AG04449 (cell line): Measurements from ENCODE around the gene METTL2B.
"Not testable (repeated sequence)": the region's sequence is repeated elsewhere in the genome, so short reads cannot be mapped to it uniquely, and the experiment has no call there.

Source experiments
- CTCF ChIA-PET: fragments of 350-600 bp; formaldehyde crosslinking; extraction: SDS; loops from one replicate; lab custom pipeline; 2021; ENCODE audit warnings: antibody characterized with exemption; lab: Yijun Ruan, JAX
- POLR2A ChIA-PET: fragments of 400-600, 350-600 bp; formaldehyde crosslinking; extraction: SDS; loops from one replicate; lab custom pipeline; 2020; ENCODE audit warnings: antibody characterized with exemption, inconsistent platforms; lab: Yijun Ruan, JAX
- DNase-seq: peaks from one replicate; pipeline ENCODE4 v3.0.0-alpha.2; 2010; ENCODE audit warnings: low read depth, low spot score
- H3K4me3 ChIP-seq: 2 replicates; pipeline ENCODE4 v1.5.1; 2011; ENCODE audit warnings: low read depth, mild to moderate bottlenecking, control low read depth, low read length
- TF ChIP-seq, protein P1 (sequence below): IDR thresholded peaks from one replicate; pipeline ENCODE4 v1.5.1; 2011; ENCODE audit warnings: mild to moderate bottlenecking, moderate library complexity, low read length, control low read depth, inconsistent platforms; ENCODE audit not compliant: insufficient read depth; ENCODE audit errors: missing control alignments

Gene METTL2B

DNA sequence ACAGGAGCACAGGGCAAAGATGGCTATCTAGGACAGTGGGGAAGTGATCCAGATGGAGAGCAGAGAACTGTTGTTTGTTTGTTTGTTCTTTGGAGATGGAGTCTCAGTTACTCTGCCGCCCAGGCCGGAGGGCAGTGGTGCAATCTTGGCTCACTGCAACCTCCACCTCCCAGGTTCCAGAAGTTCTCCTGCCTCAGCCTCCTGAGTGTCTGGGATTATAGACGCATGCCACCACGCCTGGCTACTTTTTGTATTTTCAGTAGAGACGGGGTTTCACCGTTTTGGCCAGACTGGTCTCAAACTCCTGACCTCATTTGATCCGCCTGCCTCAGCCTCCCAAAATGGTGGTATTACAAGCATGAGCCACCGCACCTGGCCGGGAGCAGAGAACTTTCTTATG lies 20.9 kb downstream of the METTL2B start:
- POLR2A ChIA-PET: interaction anchor here (0.6 kb wide), 1 partner anchor 26 kb away, joined by 3 read pairs; no protein-coding TSS in a partner anchor
- CTCF ChIA-PET: interaction anchor here (1.0 to 1.1 kb wide), 2 partner anchors 36 to 69 kb away, joined by 3 read pairs; no protein-coding TSS in a partner anchor
- TF ChIP-seq, protein P1, sequence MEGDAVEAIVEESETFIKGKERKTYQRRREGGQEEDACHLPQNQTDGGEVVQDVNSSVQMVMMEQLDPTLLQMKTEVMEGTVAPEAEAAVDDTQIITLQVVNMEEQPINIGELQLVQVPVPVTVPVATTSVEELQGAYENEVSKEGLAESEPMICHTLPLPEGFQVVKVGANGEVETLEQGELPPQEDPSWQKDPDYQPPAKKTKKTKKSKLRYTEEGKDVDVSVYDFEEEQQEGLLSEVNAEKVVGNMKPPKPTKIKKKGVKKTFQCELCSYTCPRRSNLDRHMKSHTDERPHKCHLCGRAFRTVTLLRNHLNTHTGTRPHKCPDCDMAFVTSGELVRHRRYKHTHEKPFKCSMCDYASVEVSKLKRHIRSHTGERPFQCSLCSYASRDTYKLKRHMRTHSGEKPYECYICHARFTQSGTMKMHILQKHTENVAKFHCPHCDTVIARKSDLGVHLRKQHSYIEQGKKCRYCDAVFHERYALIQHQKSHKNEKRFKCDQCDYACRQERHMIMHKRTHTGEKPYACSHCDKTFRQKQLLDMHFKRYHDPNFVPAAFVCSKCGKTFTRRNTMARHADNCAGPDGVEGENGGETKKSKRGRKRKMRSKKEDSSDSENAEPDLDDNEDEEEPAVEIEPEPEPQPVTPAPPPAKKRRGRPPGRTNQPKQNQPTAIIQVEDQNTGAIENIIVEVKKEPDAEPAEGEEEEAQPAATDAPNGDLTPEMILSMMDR: no peak
- no peak overlapping the region for H3K4me3 ChIP-seq
- DNase-seq: no peak

DNA sequence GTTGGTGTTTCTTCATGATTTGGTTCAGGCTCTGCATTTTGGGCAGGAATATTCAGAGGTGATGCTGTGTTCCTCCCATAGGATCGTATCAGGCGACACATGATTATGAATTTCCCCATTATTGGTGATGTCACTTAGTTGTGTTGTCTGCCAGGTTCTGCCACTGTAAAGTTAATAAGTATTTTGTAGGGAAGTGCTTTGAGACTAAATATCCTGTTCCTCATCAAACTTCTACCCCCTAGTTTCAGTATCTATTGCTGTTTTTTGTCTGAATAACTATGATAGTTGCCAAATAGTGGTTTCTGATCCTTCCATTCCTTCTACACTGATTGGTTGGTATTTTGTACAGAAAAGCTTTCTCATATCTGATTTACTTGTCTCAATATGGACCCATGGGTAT lies 28.9 kb downstream of the METTL2B start:
- POLR2A ChIA-PET, DNase-seq, CTCF ChIA-PET, H3K4me3 ChIP-seq: not testable (repeated sequence)

DNA sequence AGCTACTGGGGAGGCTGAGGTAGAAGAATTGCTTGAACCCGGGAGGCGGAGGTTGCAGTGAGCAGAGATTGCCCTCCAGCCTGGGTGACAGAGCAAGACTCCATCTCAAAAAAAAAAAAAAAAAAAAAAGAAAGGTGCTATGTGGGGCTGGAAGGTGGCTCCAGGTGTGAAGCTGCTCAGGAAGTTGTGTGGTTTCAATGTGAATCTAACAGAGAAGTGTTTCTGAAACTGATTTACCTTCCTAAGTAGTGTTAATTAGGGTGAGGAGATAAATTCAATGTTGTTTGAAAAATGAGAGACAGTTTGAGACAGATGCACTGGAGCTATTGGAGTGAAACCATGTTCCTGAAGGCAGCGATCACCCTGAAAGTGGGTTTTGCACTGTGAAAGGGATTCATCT lies 30.3 kb downstream of the METTL2B start:
- DNase-seq, CTCF ChIA-PET, H3K4me3 ChIP-seq, POLR2A ChIA-PET: not testable (repeated sequence)

DNA sequence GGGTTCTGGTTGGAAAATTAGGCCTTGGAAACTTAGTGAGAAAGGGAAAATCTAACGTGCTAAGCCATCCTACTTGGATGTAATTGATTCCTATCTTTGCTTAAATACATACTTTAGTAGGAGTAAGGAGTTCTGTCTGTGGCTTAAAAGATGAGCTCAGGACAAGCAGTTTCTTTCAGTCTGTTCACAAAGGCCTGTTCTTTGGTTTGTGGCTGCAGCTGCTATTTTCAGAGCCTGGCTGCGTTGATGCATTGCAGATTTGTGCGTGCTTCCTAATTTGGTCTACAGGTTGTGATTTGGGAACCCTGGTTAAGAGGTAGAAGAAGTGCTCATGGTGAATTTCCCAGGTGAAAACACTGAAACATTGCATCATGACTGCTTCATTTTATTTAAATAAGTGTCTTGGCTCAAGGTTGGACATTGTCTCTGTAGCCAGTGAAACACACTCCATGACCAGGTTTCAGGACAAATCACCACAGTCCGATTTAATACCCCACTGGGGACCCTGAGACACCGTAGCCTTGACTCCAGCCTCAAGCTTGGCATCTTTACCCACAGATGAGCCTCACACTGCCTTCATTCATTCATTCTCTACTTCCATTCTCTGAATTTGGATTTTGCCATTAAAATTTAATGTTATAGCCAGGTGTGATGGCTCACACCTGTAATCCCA lies 30.9 kb downstream of the METTL2B start:
- DNase-seq, H3K4me3 ChIP-seq, POLR2A ChIA-PET, CTCF ChIA-PET: not testable (repeated sequence)

DNA sequence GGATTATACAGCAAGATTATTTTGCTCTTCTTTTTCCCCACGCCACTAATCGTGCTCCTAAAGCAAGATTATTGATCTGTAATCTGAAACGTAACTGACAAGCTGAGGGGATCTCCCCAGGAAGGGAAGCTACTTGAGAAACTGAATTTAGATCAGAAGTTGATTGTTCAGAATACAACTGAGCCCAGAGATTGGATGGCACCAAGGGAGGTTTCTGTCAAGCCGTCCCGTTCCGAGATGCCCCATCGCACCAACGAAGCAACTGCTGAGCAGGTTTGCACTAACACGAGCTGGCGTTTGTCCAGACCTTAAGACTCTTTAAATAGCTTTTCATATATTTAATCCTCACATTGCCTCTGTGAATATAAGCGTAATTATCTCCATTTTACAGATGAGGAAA lies 35.1 kb downstream of the METTL2B start:
- H3K4me3 ChIP-seq, POLR2A ChIA-PET, CTCF ChIA-PET, DNase-seq: not testable (repeated sequence)

DNA sequence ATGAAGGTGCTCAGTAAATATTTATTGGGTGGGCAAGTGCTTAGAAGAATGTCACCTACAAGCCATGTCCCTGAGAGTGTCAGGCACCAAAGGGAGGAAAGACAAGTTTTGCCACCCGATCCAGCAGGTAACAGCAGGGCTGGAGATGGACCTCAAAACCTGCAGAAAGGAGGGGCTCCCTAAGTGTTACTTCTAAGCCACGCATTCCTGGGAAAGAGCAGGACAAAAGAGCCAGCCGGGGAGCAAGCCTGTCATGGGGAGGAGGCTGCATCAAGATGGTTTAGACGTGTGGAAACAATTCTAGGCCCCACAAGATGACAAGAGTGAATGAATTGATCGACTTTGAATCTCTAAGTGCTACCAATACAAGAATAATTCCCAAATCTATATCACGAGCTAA lies 38.7 kb downstream of the METTL2B start:
- DNase-seq, CTCF ChIA-PET, POLR2A ChIA-PET, H3K4me3 ChIP-seq: not testable (repeated sequence)

DNA sequence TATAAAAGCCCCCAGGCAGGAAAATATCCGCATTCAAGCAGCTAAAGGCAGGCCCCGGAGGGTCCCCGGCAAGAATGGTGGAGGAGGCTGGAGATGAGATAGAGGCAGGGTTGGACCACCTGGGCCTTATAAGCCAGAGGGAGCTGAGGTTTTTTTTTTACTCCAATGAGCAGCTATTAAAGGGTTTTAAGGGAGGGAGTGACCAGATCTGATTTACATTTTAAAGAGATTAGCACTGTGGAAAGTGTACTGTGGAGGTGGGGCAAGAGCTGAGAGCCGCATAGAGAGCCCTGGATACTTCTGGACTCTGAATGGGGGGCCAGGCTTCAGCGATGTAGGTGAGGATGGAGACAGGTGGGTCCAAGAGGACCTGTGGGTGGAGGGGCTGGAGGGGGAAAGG lies 40.5 kb downstream of the METTL2B start:
- H3K4me3 ChIP-seq, DNase-seq, CTCF ChIA-PET: not testable (repeated sequence)
- POLR2A ChIA-PET: interaction anchor here (0.6 kb wide), 1 partner anchor 40 kb away, joined by 3 read pairs; no protein-coding TSS in a partner anchor

DNA sequence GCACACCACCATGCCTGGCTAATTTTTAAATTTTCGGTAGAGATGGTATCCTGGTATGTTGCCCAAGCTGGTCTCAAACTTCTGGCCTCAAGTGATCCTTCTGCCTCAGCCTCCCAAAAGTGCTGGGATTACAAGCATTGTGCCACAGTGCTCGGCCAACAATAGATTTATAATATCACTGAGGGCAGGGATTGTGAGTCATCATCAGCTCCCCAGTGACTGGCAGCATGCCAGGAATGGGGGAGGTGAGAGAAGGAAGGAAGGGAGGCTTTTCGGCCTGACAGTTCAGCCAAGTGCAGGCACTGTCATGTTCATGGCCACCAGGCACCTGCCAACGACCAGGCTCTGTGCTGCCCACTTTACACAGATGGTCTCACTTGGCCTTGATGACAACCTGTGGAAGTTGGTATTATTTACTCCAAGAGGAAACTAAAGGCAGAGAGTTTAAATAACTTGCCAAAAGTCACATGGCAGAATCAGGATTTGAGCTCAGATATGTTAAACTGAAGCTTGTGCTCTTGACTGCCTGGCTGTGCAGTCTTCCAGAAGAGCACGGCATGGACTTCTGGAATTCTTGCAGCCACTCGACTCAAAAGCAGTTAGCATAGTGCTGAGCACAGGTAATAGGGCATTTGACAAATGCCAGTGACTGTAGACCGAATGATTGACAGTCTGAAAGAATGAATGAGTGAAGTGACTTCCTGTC lies 46.8 kb downstream of the METTL2B start:
- CTCF ChIA-PET, H3K4me3 ChIP-seq, POLR2A ChIA-PET, DNase-seq: not testable (repeated sequence)

DNA sequence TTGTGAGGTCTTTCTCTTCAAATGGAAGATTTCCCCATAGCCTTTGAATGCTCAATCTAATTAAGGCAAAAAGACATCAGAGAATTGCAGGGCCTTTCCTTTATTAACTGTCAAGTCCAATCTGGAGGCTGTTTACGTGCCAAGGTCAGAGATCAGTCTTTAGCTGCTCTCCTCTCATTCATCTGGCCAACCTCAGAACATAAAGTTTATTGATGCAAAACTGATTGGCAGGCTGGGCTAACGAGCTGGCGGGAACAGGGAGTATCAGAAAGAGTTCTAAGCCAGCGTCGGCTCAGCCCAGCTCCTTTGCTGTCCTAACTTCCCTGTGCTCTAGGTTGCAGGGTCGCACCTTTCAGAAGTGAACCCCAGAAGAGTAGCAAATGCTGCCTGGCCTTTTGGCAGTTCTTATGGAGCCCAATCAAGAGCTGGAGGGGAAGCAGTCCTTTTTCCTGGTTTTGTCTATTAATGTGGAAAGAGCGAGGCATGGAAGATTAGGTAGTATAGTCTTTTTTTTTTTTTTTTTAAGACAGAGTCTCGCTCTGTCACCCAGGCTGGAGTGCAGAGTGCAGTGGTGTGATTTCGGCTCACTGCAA lies 47.5 kb downstream of the METTL2B start:
- CTCF ChIA-PET, DNase-seq, H3K4me3 ChIP-seq, POLR2A ChIA-PET: not testable (repeated sequence)

DNA sequence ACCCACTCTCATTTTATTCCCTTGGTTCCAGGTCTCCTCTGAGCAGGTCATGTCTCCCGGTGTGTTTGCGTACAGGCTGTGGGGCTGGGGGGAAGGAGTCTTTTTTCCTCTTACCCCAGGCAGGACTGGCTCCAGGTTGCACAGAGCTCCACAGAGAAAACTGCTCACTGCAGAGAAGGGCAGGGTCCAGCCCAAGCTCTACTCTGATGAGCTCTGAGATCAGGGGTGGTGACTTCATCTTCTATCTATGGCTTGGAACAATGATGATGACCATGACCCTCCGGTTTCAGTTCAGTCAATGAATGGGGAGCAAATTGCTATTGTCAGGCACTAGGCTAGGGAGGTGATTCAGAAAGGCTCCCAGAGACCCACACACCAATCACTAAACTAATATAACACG lies 49.0 kb downstream of the METTL2B start:
- H3K4me3 ChIP-seq, CTCF ChIA-PET, POLR2A ChIA-PET, DNase-seq: not testable (repeated sequence)

DNA sequence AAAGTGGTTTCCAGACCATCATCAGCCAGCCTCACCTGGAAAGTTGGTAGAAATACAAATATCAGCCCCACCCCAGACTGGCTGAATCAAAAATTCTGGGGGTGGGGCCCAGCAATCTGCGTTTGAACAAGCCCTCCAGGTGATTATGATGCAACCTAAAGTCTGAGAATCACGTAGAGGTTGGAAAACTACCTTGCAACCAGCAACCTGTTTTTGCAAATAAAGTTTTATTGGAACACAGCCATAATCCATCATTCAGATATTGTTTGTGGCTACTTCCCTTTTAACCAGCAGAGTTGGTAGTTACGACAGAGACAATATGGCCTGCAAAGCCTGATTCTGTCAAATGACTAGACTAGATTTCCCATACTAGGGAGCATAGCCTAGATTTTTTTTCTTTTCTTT lies 49.5 kb downstream of the METTL2B start:
- H3K4me3 ChIP-seq, POLR2A ChIA-PET, CTCF ChIA-PET, DNase-seq: not testable (repeated sequence)

DNA sequence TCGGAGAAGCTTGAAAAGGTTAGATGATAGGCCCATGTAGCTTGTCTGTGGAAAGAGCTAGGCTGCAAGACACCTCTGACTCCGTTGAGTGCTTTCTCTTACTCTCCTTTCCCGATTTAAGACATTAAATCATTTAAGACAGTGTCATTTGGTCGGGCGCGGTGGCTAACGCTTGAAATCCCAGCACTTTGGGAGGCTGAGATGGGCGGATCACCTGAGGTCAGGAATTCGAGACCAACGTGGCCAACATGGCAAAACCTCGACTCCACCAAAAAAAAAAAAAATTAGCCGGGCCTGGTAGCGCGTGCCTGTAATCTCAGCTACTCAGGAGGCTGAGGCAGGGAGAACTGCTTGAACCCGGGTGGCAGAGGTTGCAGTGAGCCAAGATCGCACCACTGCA lies 52.6 kb downstream of the METTL2B start:
- H3K4me3 ChIP-seq, CTCF ChIA-PET, POLR2A ChIA-PET, DNase-seq: not testable (repeated sequence)

DNA sequence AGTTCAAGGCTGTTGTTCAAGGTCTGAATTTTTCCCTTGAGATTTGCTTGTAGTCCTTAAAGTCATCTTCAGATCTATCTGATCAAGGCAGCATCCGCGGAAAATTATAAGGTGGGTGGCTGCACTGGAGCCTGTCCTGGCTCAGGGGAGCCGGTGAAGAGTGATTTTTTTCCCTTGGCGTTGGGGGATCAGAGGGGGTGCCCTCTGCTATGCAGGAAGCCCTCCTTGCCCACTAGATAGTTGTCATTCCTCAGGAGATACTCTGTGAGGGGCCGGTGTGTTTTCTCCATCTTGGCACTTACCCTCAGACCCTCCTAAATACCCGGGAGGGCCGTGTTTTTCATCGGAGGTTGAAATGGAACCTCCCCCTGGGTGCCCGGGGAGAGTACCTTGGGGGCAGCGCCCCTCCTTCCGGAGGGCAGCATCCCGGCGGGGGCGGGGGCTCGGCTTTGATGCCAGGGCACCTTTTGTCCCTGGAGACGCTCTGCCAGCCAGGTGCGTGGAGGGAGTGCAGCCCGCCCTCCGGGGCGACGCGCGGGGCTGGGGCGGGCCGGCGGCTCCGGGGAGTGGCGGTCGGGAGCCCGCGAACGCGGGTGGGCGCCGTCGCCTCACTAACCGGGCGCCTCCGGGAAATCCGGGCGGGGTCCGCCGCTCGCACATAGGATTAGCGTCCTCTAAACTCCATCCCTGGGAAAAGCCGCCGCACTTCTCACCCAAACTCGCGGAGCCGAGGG lies 53.7 kb downstream of the METTL2B start:
- CTCF ChIA-PET, POLR2A ChIA-PET, DNase-seq: not testable (repeated sequence)
- peak overlapping the region; percentile 76 for H3K4me3 ChIP-seq
